Natural killer cell (primary cell): Measurements from ENCODE around the gene PPIF. TPM values are rescaled to one million over a fixed set of nuclear protein-coding genes. Genes with fewer than 3 reads are reported as not detected.
A peak's percentile ranks its signal among the peaks of the same experiment; 100 is the strongest.

ENCODE experiments used
- ATAC-seq, 3 donors: fragments of 150-1000 bp in 2 of 3; fragments of 200-7000 bp in 1 of 3; cut with Tn5 transposase; 1 replicate in 1 of 3; 2 replicates in 2 of 3; pipeline ENCODE4 v1.10.0; 2021; ENCODE audit warnings: mild to moderate bottlenecking in 2 of 3, moderate library complexity in 2 of 3
- DNase-seq, 2 donors: peaks; one replicate each; pipeline versions ENCODE4 v3.0.0 to v3.0.0-alpha.2; 2013 to 2021; ENCODE audit warnings: mixed read lengths in 1 of 2
- H3K27ac ChIP-seq: one replicate; pipeline ENCODE4 v1.5.1; 2013; ENCODE audit warnings: mild to moderate bottlenecking, low read length
- H3K27me3 ChIP-seq: one replicate; pipeline ENCODE4 v1.6.1; 2013; ENCODE audit warnings: low read length; ENCODE audit not compliant: control insufficient read depth, insufficient read depth
- H3K36me3 ChIP-seq: one replicate; pipeline ENCODE4 v1.6.1; 2013; ENCODE audit warnings: low read length; ENCODE audit not compliant: control insufficient read depth, insufficient read depth
- H3K4me1 ChIP-seq: one replicate; pipeline ENCODE4 v1.6.1; 2013; ENCODE audit warnings: low read length; ENCODE audit not compliant: control insufficient read depth, insufficient read depth
- H3K4me3 ChIP-seq: one replicate; pipeline ENCODE4 v1.5.1; 2013; ENCODE audit warnings: low read length
- H3K9me3 ChIP-seq: one replicate; pipeline ENCODE4 v1.6.1; 2013; ENCODE audit warnings: low read length; ENCODE audit not compliant: control insufficient read depth, insufficient read depth
- H3K27ac Mint-ChIP-seq, 2 donors: one replicate each; pipeline ENCODE4 v1.8.0; 2022; ENCODE audit warnings: mild to moderate bottlenecking in 2 of 2, mixed read lengths in 2 of 2, moderate library complexity in 1 of 2
- H3K27me3 Mint-ChIP-seq, 2 donors: one replicate each; pipeline ENCODE4 v1.8.0; 2022; ENCODE audit warnings: low read depth in 2 of 2, mixed read lengths in 2 of 2
- H3K36me3 Mint-ChIP-seq: one replicate; pipeline ENCODE4 v1.8.0; 2022; ENCODE audit warnings: mixed read lengths
- H3K4me1 Mint-ChIP-seq, 2 donors: one replicate each; pipeline ENCODE4 v1.8.0; 2022; ENCODE audit warnings: mixed read lengths in 2 of 2
- H3K4me3 Mint-ChIP-seq: one replicate; pipeline ENCODE4 v1.8.0; 2022; ENCODE audit warnings: mild to moderate bottlenecking, moderate library complexity, mixed read lengths
- H3K9me3 Mint-ChIP-seq, 2 donors: one replicate each; pipeline ENCODE4 v1.8.0; 2022; ENCODE audit warnings: mixed read lengths in 2 of 2
- WGBS: methylation state at CpG from one replicate; pipeline ENCODE4 v1.1.7; 2013; ENCODE audit warnings: missing lambda C conversion rate; ENCODE audit not compliant: insufficient coverage; 5-methylcytosine and 5-hydroxymethylcytosine counted together
- intact Hi-C: fragments of 100-400 bp; cut with micrococcal nuclease; formaldehyde crosslinking; loops from one replicate; pipeline ENCODE4 v1.14.2; 2022
- total RNA-seq, 4 donors: library from RNA; stranded (reverse); fragments of 120-200 nt in 1 of 4; gene quantifications; one replicate each; pipeline versions ENCODE4 v1.2.3 to v1.2.4, GENCODE V29; 2013 to 2022
- TF ChIP-seq, protein P1 (sequence below): fragments of 200-600 bp; IDR thresholded peaks from one replicate; pipeline ENCODE4 v1.8.0; 2022; ENCODE audit warnings: antibody characterized with exemption

Gene PPIF
- total RNA-seq, 3 donors from 2014 or later (not counting 1 experiment from before 2014, with no cell fraction given): 59.5 to 99.1 (median 66.3) TPM

- H3K27me3 ChIP-seq: no peaks in the 10 kb centered on the region
- Mint-ChIP-seq H3K36me3 (no peaks in the 10 kb centered on the region), H3K27me3 (no peaks in the 10 kb centered on the region), H3K9me3 (no peaks in the 10 kb centered on the region), H3K27ac (no peak overlapping the region), H3K4me3 (no peak overlapping the region), H3K4me1 (peaks cover 5 to 24% of the 10 kb centered on the region in 2 donors)
- 87% methylated on average over 7 of the region's 7 CpGs for WGBS
- ATAC-seq (no peak), DNase-seq (no peak)
- H3K9me3 ChIP-seq: no peaks in the 10 kb centered on the region
- TF ChIP-seq, protein P1, sequence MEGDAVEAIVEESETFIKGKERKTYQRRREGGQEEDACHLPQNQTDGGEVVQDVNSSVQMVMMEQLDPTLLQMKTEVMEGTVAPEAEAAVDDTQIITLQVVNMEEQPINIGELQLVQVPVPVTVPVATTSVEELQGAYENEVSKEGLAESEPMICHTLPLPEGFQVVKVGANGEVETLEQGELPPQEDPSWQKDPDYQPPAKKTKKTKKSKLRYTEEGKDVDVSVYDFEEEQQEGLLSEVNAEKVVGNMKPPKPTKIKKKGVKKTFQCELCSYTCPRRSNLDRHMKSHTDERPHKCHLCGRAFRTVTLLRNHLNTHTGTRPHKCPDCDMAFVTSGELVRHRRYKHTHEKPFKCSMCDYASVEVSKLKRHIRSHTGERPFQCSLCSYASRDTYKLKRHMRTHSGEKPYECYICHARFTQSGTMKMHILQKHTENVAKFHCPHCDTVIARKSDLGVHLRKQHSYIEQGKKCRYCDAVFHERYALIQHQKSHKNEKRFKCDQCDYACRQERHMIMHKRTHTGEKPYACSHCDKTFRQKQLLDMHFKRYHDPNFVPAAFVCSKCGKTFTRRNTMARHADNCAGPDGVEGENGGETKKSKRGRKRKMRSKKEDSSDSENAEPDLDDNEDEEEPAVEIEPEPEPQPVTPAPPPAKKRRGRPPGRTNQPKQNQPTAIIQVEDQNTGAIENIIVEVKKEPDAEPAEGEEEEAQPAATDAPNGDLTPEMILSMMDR: no peak
- peaks cover 80% of the 10 kb centered on the region for H3K36me3 ChIP-seq
- intact Hi-C loops: no loop called here
- H3K27ac ChIP-seq: no peak overlapping the region
- H3K4me3 ChIP-seq: no peak overlapping the region
- H3K4me1 ChIP-seq: no peaks in the 10 kb centered on the region
Measured at GRCh38 chr10:79308016-79308415, 39.3 kb upstream of the PPIF start.

DNA sequence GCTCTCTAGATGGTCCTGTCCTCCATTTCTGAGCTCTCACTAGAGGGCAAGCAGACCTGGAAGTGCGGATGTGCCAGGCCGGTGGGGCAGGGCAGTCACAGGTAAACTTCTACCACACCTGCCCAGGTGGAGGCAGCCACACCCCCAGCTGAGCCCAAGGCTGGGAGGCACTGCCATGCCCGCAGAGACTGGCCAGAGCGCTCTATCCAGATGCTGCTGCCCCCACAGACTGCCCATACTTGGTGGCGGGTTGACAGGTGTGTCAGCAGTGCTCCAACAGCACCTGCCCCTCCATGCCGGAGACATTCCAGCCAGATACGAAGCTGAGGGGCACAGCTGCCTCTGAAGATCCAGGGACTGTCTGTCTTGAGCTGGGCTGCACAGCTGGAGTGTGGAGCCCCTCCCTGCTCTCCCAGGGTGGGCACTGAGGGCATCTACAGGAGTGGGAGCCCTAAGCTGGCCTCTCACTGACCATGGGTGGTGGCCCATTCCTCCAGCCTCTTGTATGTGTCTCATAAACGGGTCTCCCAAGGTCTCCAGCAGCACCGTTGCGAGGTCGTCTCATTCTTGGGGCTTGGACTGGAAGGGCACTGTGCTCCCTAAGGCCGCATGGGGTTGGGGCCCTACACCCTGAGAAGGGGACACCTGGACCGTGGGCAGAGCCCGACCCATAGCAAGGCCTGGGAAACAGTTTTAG is 38.2 kb upstream of the PPIF start:
- DNase-seq (no peak), ATAC-seq (no peak)
- WGBS: 90% methylated on average over 14 of the region's 14 CpGs
- H3K9me3 ChIP-seq: no peaks in the 10 kb centered on the region
- no peak overlapping the region for H3K4me3 ChIP-seq
- Mint-ChIP-seq H3K9me3 (no peaks in the 10 kb centered on the region), H3K4me1 (peaks cover 5 to 26% of the 10 kb centered on the region in 2 donors), H3K36me3 (no peaks in the 10 kb centered on the region), H3K27me3 (no peaks in the 10 kb centered on the region), H3K4me3 (no peak overlapping the region), H3K27ac (no peak overlapping the region)
- no peaks in the 10 kb centered on the region for H3K27me3 ChIP-seq
- no peak overlapping the region for H3K27ac ChIP-seq
- intact Hi-C loops: no loop called here
- H3K36me3 ChIP-seq: peaks cover 76% of the 10 kb centered on the region
- H3K4me1 ChIP-seq: no peaks in the 10 kb centered on the region
- TF ChIP-seq, protein P1: no peak

- Histone ChIP-seq H3K4me3 (no peak overlapping the region), H3K36me3 (peaks cover 64% of the 10 kb centered on the region), H3K9me3 (no peaks in the 10 kb centered on the region), H3K27me3 (no peaks in the 10 kb centered on the region), H3K27ac (no peak overlapping the region), H3K4me1 (no peaks in the 10 kb centered on the region)
- no peak for ATAC-seq
- no peaks in the 10 kb centered on the region for H3K36me3 Mint-ChIP-seq
- intact Hi-C loops: no loop called here
- peaks cover 5 to 30% of the 10 kb centered on the region in 2 donors for H3K4me1 Mint-ChIP-seq
- 95% methylated on average over 29 of the region's 29 CpGs for WGBS
- TF ChIP-seq, protein P1: no peak
- no peaks in the 10 kb centered on the region for H3K27me3 Mint-ChIP-seq
- DNase-seq: no peak
- peak overlapping the region in 1 of 2 donors; percentile 48 for H3K27ac Mint-ChIP-seq
- no peak overlapping the region for H3K4me3 Mint-ChIP-seq
- H3K9me3 Mint-ChIP-seq: no peaks in the 10 kb centered on the region
Measured at GRCh38 chr10:79310200-79310865, 36.9 kb upstream of the PPIF start.
